ENCODE measurements around the gene PLCG1. TPM values are rescaled to one million over a fixed set of nuclear protein-coding genes. Genes with fewer than 3 reads are reported as not detected.
"Not testable (repeated sequence)": the region's sequence is repeated elsewhere in the genome, so short reads cannot be mapped to it uniquely, and the experiment has no call there.

Gene PLCG1
- total and polyA plus RNA-seq, 8 donors = 64.9 to 251 (median 202) TPM

GRCh38 chr20:41131594-41132387 is 5.6 kb upstream of the PLCG1 start:
- Histone ChIP-seq H3K36me3 (peaks cover 0 to 2% of the 10 kb centered on the region in 2 donors), H3K4me3 (no peak overlapping the region), H3K27me3 (peaks cover 0 to 12% of the 10 kb centered on the region in 2 donors), H3K9me3 (no peaks in the 10 kb centered on the region), H3K27ac (no peak overlapping the region), H3K4me1 (peaks cover 6% of the 10 kb centered on the region in 2 donors)
- no peak for TF ChIP-seq CTCF (IDR thresholded peaks at IDR 0.05)
- intact Hi-C loops (cut with DNase I) = no loop called here
- ATAC-seq = no peak
- no peak for DNase-seq

GRCh38 chr20:41132388-41132775 is 5.0 kb upstream of the PLCG1 start:
- H3K27ac ChIP-seq; H3K9me3 ChIP-seq; ATAC-seq; intact Hi-C loops (cut with DNase I); H3K4me3 ChIP-seq; DNase-seq; H3K4me1 ChIP-seq; H3K36me3 ChIP-seq: not testable (repeated sequence)
- H3K27me3 ChIP-seq = peaks cover 0 to 14% of the 10 kb centered on the region in 2 donors

GRCh38 chr20:41133709-41134361 is 3.5 kb upstream of the PLCG1 start:
- ATAC-seq (no peak), DNase-seq (no peak)
- H3K36me3 ChIP-seq = no peaks in the 10 kb centered on the region
- TF ChIP-seq CTCF (IDR thresholded peaks at IDR 0.05) = no peak
- H3K4me3 ChIP-seq = no peak overlapping the region
- intact Hi-C loops (cut with DNase I) = no loop called here
- H3K27me3 ChIP-seq = peaks cover 0 to 28% of the 10 kb centered on the region in 2 donors
- H3K9me3 ChIP-seq = no peaks in the 10 kb centered on the region
- H3K27ac ChIP-seq = no peak overlapping the region
- H3K4me1 ChIP-seq = peaks cover 6 to 18% of the 10 kb centered on the region in 2 donors

GRCh38 chr20:41134362-41135186 is 2.8 kb upstream of the PLCG1 start:
- intact Hi-C loops (cut with DNase I) = no loop called here
- no peaks in the 10 kb centered on the region for H3K9me3 ChIP-seq
- no peak overlapping the region for H3K4me3 ChIP-seq
- H3K36me3 ChIP-seq = no peaks in the 10 kb centered on the region
- peaks cover 6 to 26% of the 10 kb centered on the region in 2 donors for H3K4me1 ChIP-seq
- H3K27me3 ChIP-seq = peaks cover 0 to 33% of the 10 kb centered on the region in 2 donors
- no peak overlapping the region for H3K27ac ChIP-seq
- ATAC-seq = no peak
- DNase-seq = no peak
- TF ChIP-seq CTCF (IDR thresholded peaks at IDR 0.05) = no peak

- Histone ChIP-seq H3K36me3 (no peaks in the 10 kb centered on the region), H3K27ac (no peak overlapping the region), H3K9me3 (no peaks in the 10 kb centered on the region), H3K4me3 (no peak overlapping the region), H3K4me1 (peaks cover 13 to 33% of the 10 kb centered on the region in 2 donors), H3K27me3 (peaks cover 0 to 33% of the 10 kb centered on the region in 2 donors)
- ATAC-seq (peak; percentile 32), DNase-seq (peak in 1 of 4 donors; percentile 43)
- peak; percentile 66 to 79 for TF ChIP-seq CTCF (IDR thresholded peaks at IDR 0.05)
- intact Hi-C loops (cut with DNase I) = no loop called here
Measured at GRCh38 chr20:41135187-41135887, 2.0 kb upstream of the PLCG1 start.
